GM12878 (cell line): ENCODE results near the gene THOC1. TPM values are rescaled to one million over a fixed set of nuclear protein-coding genes. Genes with fewer than 3 reads are reported as not detected.

ENCODE experiments used
- ATAC-seq: fragments of 200-7000 bp; cut with Tn5 transposase; 3 replicates; pipeline ENCODE4 v1.9.1; 2020; ENCODE audit warnings: mild to moderate bottlenecking, moderate library complexity
- BruUV-seq: library from RNA; stranded (reverse); fragments of 400-500 nt; replicated peaks from 2 replicates; lab custom pipeline; 2021; lab: Mats Ljungman, UMichigan
- CTCF ChIA-PET: fragments of 300-600 bp; sonication (Branson Sonifier 250); formaldehyde crosslinking; extraction: SDS; loops from one replicate; lab custom pipeline; 2021; ENCODE audit warnings: inconsistent platforms; lab: Yijun Ruan, JAX
- POLR2A ChIA-PET: fragments of 350-600 bp; formaldehyde crosslinking; extraction: SDS; loops from one replicate; lab custom pipeline; 2021; ENCODE audit warnings: inconsistent platforms; lab: Charles Lee
- RAD21 ChIA-PET: fragments of 300-600 bp; sonication (Branson Sonifier 250); formaldehyde crosslinking; loops from one replicate; lab custom pipeline; 2023; ENCODE audit warnings: antibody characterized with exemption; ENCODE audit not compliant: unreplicated experiment; lab: Charles Lee
- SMC1A ChIA-PET: fragments of 300-600 bp; sonication (Branson Sonifier 250); formaldehyde crosslinking; loops from one replicate; lab custom pipeline; 2023; ENCODE audit not compliant: unreplicated experiment, uncharacterized antibody; lab: Charles Lee
- DNase-seq: peaks from one replicate; pipeline ENCODE4 v3.0.0-alpha.2; 2011; ENCODE audit warnings: low read depth, low spot score
- FAIRE-seq: peaks from 3 replicates; lab custom pipeline; 2011; peaks lifted over from hg19 to GRCh38; lab: Jason Lieb, UNC
- H2AFZ ChIP-seq: 2 replicates; pipeline ENCODE4 v1.6.0; 2011; ENCODE audit warnings: low read depth, low read length, control low read depth; ENCODE audit not compliant: control insufficient read depth
- H3K27ac ChIP-seq: 2 replicates; pipeline ENCODE4 v1.5.1; 2011; ENCODE audit warnings: control low read depth; ENCODE audit not compliant: control insufficient read depth, insufficient read depth
- H3K27me3 ChIP-seq, 2 experiments: replicated peaks in 1 of 2; 2 replicates each; pipeline versions ENCODE4 v1.6.0 to v1.6.1; 2011; ENCODE audit warnings: low read length in 1 of 2; ENCODE audit not compliant: control insufficient read depth in 2 of 2, insufficient read depth in 2 of 2
- H3K36me3 ChIP-seq, 2 experiments: 2 replicates each; pipeline ENCODE4 v1.5.1; 2011; ENCODE audit warnings: low read length in 1 of 2; ENCODE audit not compliant: control insufficient read depth in 2 of 2, insufficient read depth in 2 of 2
- H3K4me1 ChIP-seq: 2 replicates; pipeline ENCODE4 v1.6.1; 2011; ENCODE audit warnings: mild to moderate bottlenecking, low read length, moderate library complexity, mixed read lengths; ENCODE audit not compliant: control insufficient read depth, insufficient read depth
- H3K4me2 ChIP-seq: 2 replicates; pipeline ENCODE4 v1.6.0; 2011; ENCODE audit warnings: control low read depth; ENCODE audit not compliant: control insufficient read depth, insufficient read depth
- H3K4me3 ChIP-seq: fragments of 200-600 bp; sonication (generic); 2 replicates; pipeline ENCODE4 v1.5.1; 2016
- H3K79me2 ChIP-seq: 2 replicates; pipeline ENCODE4 v1.6.0; 2011; ENCODE audit warnings: low read length; ENCODE audit not compliant: control insufficient read depth, insufficient read depth
- H3K9ac ChIP-seq: 2 replicates; pipeline ENCODE4 v1.8.0; 2011; ENCODE audit warnings: low read length, control low read depth, mixed read lengths; ENCODE audit not compliant: control insufficient read depth, insufficient read depth
- H3K9me3 ChIP-seq: replicated peaks from 3 replicates; pipeline ENCODE4 v1.5.1; 2011; ENCODE audit warnings: mild to moderate bottlenecking, low read length; ENCODE audit not compliant: control insufficient read depth, insufficient read depth
- H4K20me1 ChIP-seq: 2 replicates; pipeline ENCODE4 v1.6.0; 2011; ENCODE audit not compliant: control insufficient read depth, insufficient read depth
- BHLHE40 ChIP-seq, 2 experiments: fragments of 450-650 bp in 1 of 2; IDR thresholded peaks; 2 replicates each; pipeline ENCODE4 v1.6.1; 2011 to 2017; ENCODE audit warnings: low read depth in 2 of 2, borderline replicate concordance in 1 of 2, improper control_type of control experiment in 1 of 2, low read length in 1 of 2, mild to moderate bottlenecking in 1 of 2
- FOS ChIP-seq: IDR thresholded peaks from 3 replicates; pipeline ENCODE4 v1.6.1; 2011; ENCODE audit warnings: borderline replicate concordance; ENCODE audit not compliant: insufficient read length; ENCODE audit errors: extremely low read depth
- GATAD2B ChIP-seq: fragments of 450-650 bp; conservative IDR thresholded peaks from 2 replicates; pipeline ENCODE4 v1.6.1; 2017; ENCODE audit warnings: low read depth, mild to moderate bottlenecking, moderate library complexity
- HDAC6 ChIP-seq: fragments of 200-600 bp; sonication (generic); IDR thresholded peaks from one replicate; pipeline ENCODE4 v1.8.0; 2017; ENCODE audit warnings: antibody characterized with exemption; ENCODE audit not compliant: unreplicated experiment
- POLR2A ChIP-seq: IDR thresholded peaks from 2 replicates; pipeline ENCODE4 v1.6.1; 2011; ENCODE audit warnings: low read depth, mild to moderate bottlenecking, low read length
- POLR2AphosphoS2 ChIP-seq: IDR thresholded peaks from 2 replicates; pipeline ENCODE4 v1.6.1; 2011; ENCODE audit warnings: low read depth, mild to moderate bottlenecking, low read length, improper control_type of control experiment, moderate library complexity
- POLR2AphosphoS5 ChIP-seq: IDR thresholded peaks from 2 replicates; pipeline ENCODE4 v1.6.1; 2011; ENCODE audit warnings: mild to moderate bottlenecking, low read length, inconsistent platforms
- RELA ChIP-seq: fragments of 450-650 bp; IDR thresholded peaks from 2 replicates; pipeline ENCODE4 v1.8.0; 2014; ENCODE audit warnings: borderline replicate concordance; ENCODE audit not compliant: partially characterized antibody
- ZZZ3 ChIP-seq: IDR thresholded peaks from 2 replicates; pipeline ENCODE4 v1.6.1; 2011; ENCODE audit warnings: low read depth; ENCODE audit not compliant: control insufficient read depth, insufficient read length
- WGBS: methylation state at CpG from one replicate; pipeline ENCODE4 v1.1.6; 2016; ENCODE audit warnings: low lambda C conversion rate; ENCODE audit not compliant: insufficient replicate concordance, insufficient coverage; ENCODE audit errors: missing lambda C conversion rate; 5-methylcytosine and 5-hydroxymethylcytosine counted together
- in situ Hi-C: fragments of 300-500 bp; cut with MboI; formaldehyde crosslinking; loops from 9 replicates; pipeline ENCODE4 v1.14.3; 2018; ENCODE audit warnings: mixed read lengths
- intact Hi-C: fragments of 100-400 bp; cut with micrococcal nuclease; formaldehyde crosslinking; loops from one replicate; pipeline ENCODE4 v1.14.2; 2022; ENCODE audit not compliant: unreplicated experiment
- polyA plus RNA-seq, 11 experiments: library from polyadenylated mRNA; depleted of rRNA in 4 of 11; unstranded in 6 of 11; stranded (reverse) in 5 of 11; fragments of >200 nt; fragmentation: Nextera tagmentation in 4 of 11; fragmentation: Illumina TruSeq in 1 of 11; extraction: Ambion mirVana in 4 of 11; extraction: Trizol in 1 of 11; gene quantifications; 1 replicate in 1 of 11; 2 replicates in 10 of 11; pipeline versions ENCODE4 v1.2.1 to v1.2.3, GENCODE V29; 2011 to 2016; ENCODE audit warnings: inconsistent platforms in 2 of 11, missing spikeins in 2 of 11, low read depth in 1 of 11
- total RNA-seq, 4 experiments: library from RNA; depleted of rRNA in 3 of 4; stranded (reverse); fragments of >200 nt in 3 of 4; fragmentation: Illumina TruSeq in 1 of 4; extraction: Trizol in 1 of 4; gene quantifications; 2 replicates each; pipeline versions ENCODE4 v1.2.1 to v1.2.3, GENCODE V29; 2013 to 2021
- TF ChIP-seq, protein P1 (sequence below): IDR thresholded peaks from 2 replicates; pipeline ENCODE4 v1.6.1; 2011; ENCODE audit warnings: mild to moderate bottlenecking, low read depth, low read length, moderate library complexity; ENCODE audit not compliant: insufficient replicate concordance
- TF ChIP-seq, protein P2 (sequence below): IDR thresholded peaks from 2 replicates; pipeline ENCODE4 v1.6.1; 2012; ENCODE audit warnings: low read depth, low read length, improper control_type of control experiment
- TF ChIP-seq, protein P3 (sequence below): fragments of 450-650 bp; IDR thresholded peaks from 2 replicates; pipeline ENCODE4 v1.6.1; 2016; ENCODE audit warnings: mild to moderate bottlenecking
- TF ChIP-seq, protein P4 (sequence below): fragments of 450-650 bp; formaldehyde crosslinking; IDR thresholded peaks from 2 replicates; pipeline ENCODE4 v1.5.0; 2022; ENCODE audit warnings: mild to moderate bottlenecking, missing genetic modification characterization
- TF ChIP-seq, protein P5 (sequence below): fragments of 450-650 bp; IDR thresholded peaks from 2 replicates; pipeline ENCODE4 v1.6.1; 2016; ENCODE audit warnings: mild to moderate bottlenecking

Gene THOC1
- total and polyA plus RNA-seq, 10 of the 15 experiments (the other 5 are each of a cell fraction or from before 2014, with no cell fraction given) = 32.8 to 99.8 (median 49.0) TPM

DNA sequence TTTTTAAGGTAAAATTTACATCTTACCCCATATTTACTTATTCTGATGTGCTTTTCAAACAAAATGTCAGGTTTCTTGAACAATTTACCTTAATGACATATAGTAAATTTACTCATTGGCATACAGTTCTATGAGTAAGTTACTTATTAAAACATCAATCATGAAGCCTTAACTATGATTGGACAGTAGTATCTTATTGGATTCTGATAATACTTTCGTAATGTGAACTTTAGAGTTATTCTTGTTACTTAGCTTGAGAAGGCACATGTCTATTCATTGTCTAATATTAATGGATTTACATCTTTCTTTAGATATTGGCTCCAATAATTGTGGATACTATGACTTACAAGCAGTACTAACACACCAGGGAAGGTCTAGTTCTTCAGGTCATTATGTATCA is 57.8 kb downstream of the THOC1 start (continued):
- TF ChIP-seq, protein P1, sequence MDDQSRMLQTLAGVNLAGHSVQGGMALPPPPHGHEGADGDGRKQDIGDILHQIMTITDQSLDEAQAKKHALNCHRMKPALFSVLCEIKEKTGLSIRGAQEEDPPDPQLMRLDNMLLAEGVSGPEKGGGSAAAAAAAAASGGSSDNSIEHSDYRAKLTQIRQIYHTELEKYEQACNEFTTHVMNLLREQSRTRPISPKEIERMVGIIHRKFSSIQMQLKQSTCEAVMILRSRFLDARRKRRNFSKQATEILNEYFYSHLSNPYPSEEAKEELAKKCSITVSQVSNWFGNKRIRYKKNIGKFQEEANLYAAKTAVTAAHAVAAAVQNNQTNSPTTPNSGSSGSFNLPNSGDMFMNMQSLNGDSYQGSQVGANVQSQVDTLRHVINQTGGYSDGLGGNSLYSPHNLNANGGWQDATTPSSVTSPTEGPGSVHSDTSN = no peak
- TF ChIP-seq POLR2AphosphoS5 = no peak
- TF ChIP-seq, protein P2, sequence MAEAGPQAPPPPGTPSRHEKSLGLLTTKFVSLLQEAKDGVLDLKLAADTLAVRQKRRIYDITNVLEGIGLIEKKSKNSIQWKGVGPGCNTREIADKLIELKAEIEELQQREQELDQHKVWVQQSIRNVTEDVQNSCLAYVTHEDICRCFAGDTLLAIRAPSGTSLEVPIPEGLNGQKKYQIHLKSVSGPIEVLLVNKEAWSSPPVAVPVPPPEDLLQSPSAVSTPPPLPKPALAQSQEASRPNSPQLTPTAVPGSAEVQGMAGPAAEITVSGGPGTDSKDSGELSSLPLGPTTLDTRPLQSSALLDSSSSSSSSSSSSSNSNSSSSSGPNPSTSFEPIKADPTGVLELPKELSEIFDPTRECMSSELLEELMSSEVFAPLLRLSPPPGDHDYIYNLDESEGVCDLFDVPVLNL = no peak

DNA sequence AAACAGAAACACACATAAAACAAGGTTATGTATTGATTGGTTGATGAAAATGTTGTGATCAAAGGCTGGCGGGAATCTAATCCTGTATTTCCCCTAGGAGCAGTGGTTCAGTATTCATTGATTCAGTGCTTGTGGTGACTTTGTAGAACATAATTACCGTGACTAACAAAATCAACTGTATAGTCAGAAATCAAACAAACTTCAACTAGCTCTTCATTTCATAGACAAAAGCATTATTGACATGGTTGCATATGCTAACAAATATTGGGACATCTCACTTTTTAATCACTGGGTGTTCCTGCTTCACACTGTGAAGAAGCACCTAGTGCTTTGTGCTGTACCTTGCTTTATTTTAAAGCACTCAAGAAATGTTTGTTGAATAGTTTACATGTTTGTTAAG is 68.1 kb downstream of the THOC1 start:
- CTCF ChIA-PET = interaction anchor here (1.1 kb wide), 1 partner anchor 20 kb away, joined by 3 read pairs; no protein-coding TSS in a partner anchor
- TF ChIP-seq ZZZ3 (no peak), POLR2AphosphoS5 (no peak), POLR2AphosphoS2 (no peak), RELA (no peak), GATAD2B (no peak), BHLHE40 (IDR thresholded peaks at IDR 0.05; ENCODE audit: borderline replicate concordance in 1 of 2, low read depth in 2 of 2, low read length in 1 of 2) (no peak), POLR2A (no peak), FOS (no peak), HDAC6 (no peak)
- TF ChIP-seq, protein P3, sequence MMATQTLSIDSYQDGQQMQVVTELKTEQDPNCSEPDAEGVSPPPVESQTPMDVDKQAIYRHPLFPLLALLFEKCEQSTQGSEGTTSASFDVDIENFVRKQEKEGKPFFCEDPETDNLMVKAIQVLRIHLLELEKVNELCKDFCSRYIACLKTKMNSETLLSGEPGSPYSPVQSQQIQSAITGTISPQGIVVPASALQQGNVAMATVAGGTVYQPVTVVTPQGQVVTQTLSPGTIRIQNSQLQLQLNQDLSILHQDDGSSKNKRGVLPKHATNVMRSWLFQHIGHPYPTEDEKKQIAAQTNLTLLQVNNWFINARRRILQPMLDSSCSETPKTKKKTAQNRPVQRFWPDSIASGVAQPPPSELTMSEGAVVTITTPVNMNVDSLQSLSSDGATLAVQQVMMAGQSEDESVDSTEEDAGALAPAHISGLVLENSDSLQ = no peak
- TF ChIP-seq, protein P4, sequence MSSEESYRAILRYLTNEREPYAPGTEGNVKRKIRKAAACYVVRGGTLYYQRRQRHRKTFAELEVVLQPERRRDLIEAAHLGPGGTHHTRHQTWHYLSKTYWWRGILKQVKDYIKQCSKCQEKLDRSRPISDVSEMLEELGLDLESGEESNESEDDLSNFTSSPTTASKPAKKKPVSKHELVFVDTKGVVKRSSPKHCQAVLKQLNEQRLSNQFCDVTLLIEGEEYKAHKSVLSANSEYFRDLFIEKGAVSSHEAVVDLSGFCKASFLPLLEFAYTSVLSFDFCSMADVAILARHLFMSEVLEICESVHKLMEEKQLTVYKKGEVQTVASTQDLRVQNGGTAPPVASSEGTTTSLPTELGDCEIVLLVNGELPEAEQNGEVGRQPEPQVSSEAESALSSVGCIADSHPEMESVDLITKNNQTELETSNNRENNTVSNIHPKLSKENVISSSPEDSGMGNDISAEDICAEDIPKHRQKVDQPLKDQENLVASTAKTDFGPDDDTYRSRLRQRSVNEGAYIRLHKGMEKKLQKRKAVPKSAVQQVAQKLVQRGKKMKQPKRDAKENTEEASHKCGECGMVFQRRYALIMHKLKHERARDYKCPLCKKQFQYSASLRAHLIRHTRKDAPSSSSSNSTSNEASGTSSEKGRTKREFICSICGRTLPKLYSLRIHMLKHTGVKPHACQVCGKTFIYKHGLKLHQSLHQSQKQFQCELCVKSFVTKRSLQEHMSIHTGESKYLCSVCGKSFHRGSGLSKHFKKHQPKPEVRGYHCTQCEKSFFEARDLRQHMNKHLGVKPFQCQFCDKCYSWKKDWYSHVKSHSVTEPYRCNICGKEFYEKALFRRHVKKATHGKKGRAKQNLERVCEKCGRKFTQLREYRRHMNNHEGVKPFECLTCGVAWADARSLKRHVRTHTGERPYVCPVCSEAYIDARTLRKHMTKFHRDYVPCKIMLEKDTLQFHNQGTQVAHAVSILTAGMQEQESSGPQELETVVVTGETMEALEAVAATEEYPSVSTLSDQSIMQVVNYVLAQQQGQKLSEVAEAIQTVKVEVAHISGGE (CRISPR knock-in tag) = no peak
- TF ChIP-seq, protein P5, sequence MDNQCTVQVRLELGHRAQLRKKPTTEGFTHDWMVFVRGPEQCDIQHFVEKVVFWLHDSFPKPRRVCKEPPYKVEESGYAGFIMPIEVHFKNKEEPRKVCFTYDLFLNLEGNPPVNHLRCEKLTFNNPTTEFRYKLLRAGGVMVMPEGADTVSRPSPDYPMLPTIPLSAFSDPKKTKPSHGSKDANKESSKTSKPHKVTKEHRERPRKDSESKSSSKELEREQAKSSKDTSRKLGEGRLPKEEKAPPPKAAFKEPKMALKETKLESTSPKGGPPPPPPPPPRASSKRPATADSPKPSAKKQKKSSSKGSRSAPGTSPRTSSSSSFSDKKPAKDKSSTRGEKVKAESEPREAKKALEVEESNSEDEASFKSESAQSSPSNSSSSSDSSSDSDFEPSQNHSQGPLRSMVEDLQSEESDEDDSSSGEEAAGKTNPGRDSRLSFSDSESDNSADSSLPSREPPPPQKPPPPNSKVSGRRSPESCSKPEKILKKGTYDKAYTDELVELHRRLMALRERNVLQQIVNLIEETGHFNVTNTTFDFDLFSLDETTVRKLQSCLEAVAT = no peak

More for the DNA sequence above, 68.1 kb downstream of the THOC1 start:
- H4K20me1 ChIP-seq = no peaks in the 10 kb centered on the region
- H3K79me2 ChIP-seq = no peaks in the 10 kb centered on the region; the same call in 1 of the 2 replicates
- ATAC-seq (no peak), DNase-seq (no peak), FAIRE-seq (no peak)
- SMC1A ChIA-PET = interaction anchor here (1.1 kb wide), 1 partner anchor 14 kb away, joined by 3 read pairs; no protein-coding TSS in a partner anchor
- no TSS peak for BruUV-seq
- no peak overlapping the region for H3K4me2 ChIP-seq
- no peaks in the 10 kb centered on the region for H3K4me1 ChIP-seq
- WGBS = 100% methylated on average over 2 of the region's 2 CpGs
- in situ Hi-C loops (no loop called here), intact Hi-C loops (no loop called here)
- RAD21 ChIA-PET = no interaction called here
- H2AFZ ChIP-seq = no peak overlapping the region
- POLR2A ChIA-PET = interaction anchor here (1.1 kb wide), 1 partner anchor 14 kb away, joined by 4 read pairs; no protein-coding TSS in a partner anchor
- H3K27ac ChIP-seq = no peak overlapping the region
- no peaks in the 10 kb centered on the region for H3K9me3 ChIP-seq
- no peaks in the 10 kb centered on the region for H3K27me3 ChIP-seq
- H3K36me3 ChIP-seq = peaks cover 1 to 27% of the 10 kb centered on the region in 2 experiments
- no peak overlapping the region for H3K9ac ChIP-seq
- H3K4me3 ChIP-seq = no peak overlapping the region
